ENCODE results near the gene FRMD3. TPM values are rescaled to one million over a fixed set of nuclear protein-coding genes. Genes with fewer than 3 reads are reported as not detected.

Gene FRMD3
- total RNA-seq, 1 experiment from 2014 or later, result 1.4 TPM

GRCh38 chr9:83574482-83574881 lies 36.3 kb upstream of the FRMD3 start:
- ChIA-PET CTCF (interaction anchor here (0.6 to 1.6 kb wide), 3 partner anchors 36 to 1685 kb away, joined by 5 to 7 read pairs (median 5); partner anchors contain the start of gene FRMD3), POLR2A (no interaction called here)
- no peak overlapping the region for H3K4me3 Mint-ChIP-seq
- H3K36me3 Mint-ChIP-seq, result peaks cover 5% of the 10 kb centered on the region; the same call in 1 of the 2 replicates
- no peak for DNase-seq (ENCODE audit: low spot score)
- H3K4me1 Mint-ChIP-seq, result no peaks in the 10 kb centered on the region
- peaks cover 19% of the 10 kb centered on the region for H3K9me3 Mint-ChIP-seq
- no peaks in the 10 kb centered on the region for H3K27me3 Mint-ChIP-seq (ENCODE audit: low read depth)
- no peak overlapping the region for H3K27ac Mint-ChIP-seq
- ATAC-seq, result no peak
- no peak for TF ChIP-seq HMGA2 (CRISPR knock-in tag; IDR thresholded peaks at IDR 0.05)
- TF ChIP-seq ZNF219 (CRISPR knock-in tag; IDR thresholded peaks at IDR 0.05; ENCODE audit: borderline replicate concordance), result no peak
- no peak for TF ChIP-seq NR2C2 (CRISPR knock-in tag; IDR thresholded peaks at IDR 0.05)
- TF ChIP-seq SMAD4 (CRISPR knock-in tag; IDR thresholded peaks at IDR 0.05), result no peak
- no peak for TF ChIP-seq ATF3 (CRISPR knock-in tag; conservative IDR thresholded peaks at IDR 0.05)
- TF ChIP-seq SOX15 (CRISPR knock-in tag; IDR thresholded peaks at IDR 0.05), result no peak
- no peak for TF ChIP-seq ATF2 (CRISPR knock-in tag; IDR thresholded peaks at IDR 0.05; ENCODE audit: borderline replicate concordance, low read depth)
- TF ChIP-seq ZNF396 (CRISPR knock-in tag; IDR thresholded peaks at IDR 0.05; ENCODE audit: borderline replicate concordance), result no peak
- no peak for TF ChIP-seq ZSCAN18 (CRISPR knock-in tag; IDR thresholded peaks at IDR 0.05)
- TF ChIP-seq FOXJ3 (CRISPR knock-in tag; IDR thresholded peaks at IDR 0.05; ENCODE audit: borderline replicate concordance), result no peak
- TF ChIP-seq NFYB (CRISPR knock-in tag; conservative IDR thresholded peaks at IDR 0.05; ENCODE audit: low read depth), result no peak
- no peak for TF ChIP-seq HMGXB4 (CRISPR knock-in tag; IDR thresholded peaks at IDR 0.05)

DNA sequence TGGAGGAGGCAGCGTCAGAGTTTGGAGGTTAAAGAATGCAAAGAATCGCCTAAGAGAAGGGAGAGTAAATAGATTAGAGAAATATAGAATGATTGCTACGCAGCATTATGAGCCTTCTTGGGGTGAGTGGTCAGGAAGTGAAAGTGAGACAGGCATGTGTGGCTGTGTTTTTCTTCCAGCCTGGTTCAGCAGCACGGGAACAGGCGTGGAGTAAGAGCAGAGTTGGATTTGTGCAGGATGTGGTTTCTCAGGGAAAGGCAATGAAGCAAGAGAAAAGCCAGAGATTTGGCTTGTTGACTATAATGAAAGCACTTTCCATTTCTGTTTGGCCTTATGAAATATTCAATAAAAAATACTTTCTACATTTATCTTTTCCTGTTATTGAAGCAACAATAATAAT lies 34.3 kb upstream of the FRMD3 start:
- Mint-ChIP-seq H3K27me3 (ENCODE audit: low read depth) (no peaks in the 10 kb centered on the region), H3K9me3 (peaks cover 12% of the 10 kb centered on the region), H3K4me1 (no peaks in the 10 kb centered on the region), H3K36me3 (peaks cover 4% of the 10 kb centered on the region), H3K27ac (no peak overlapping the region), H3K4me3 (no peak overlapping the region)
- POLR2A ChIA-PET, result no interaction called here
- ATAC-seq, result no peak
- no peak for DNase-seq (ENCODE audit: low spot score)
- CTCF ChIA-PET, result no interaction called here
- TF ChIP-seq NR1H2 (CRISPR knock-in tag; IDR thresholded peaks at IDR 0.05) (no peak), FOXJ3 (CRISPR knock-in tag; IDR thresholded peaks at IDR 0.05; ENCODE audit: borderline replicate concordance) (no peak), NFYB (CRISPR knock-in tag; conservative IDR thresholded peaks at IDR 0.05; ENCODE audit: low read depth) (no peak), ZNF281 (CRISPR knock-in tag; IDR thresholded peaks at IDR 0.05) (no peak), RELA (CRISPR knock-in tag; IDR thresholded peaks at IDR 0.05; ENCODE audit: borderline replicate concordance) (no peak), MXD4 (CRISPR knock-in tag; IDR thresholded peaks at IDR 0.05; ENCODE audit: borderline replicate concordance) (no peak), CTCF (IDR thresholded peaks at IDR 0.05) (no peak), PREB (CRISPR knock-in tag; IDR thresholded peaks at IDR 0.05; ENCODE audit: borderline replicate concordance) (no peak), ESRRA (CRISPR knock-in tag; IDR thresholded peaks at IDR 0.05; ENCODE audit: borderline replicate concordance) (no peak)
- TF ChIP-seq, protein P1, sequence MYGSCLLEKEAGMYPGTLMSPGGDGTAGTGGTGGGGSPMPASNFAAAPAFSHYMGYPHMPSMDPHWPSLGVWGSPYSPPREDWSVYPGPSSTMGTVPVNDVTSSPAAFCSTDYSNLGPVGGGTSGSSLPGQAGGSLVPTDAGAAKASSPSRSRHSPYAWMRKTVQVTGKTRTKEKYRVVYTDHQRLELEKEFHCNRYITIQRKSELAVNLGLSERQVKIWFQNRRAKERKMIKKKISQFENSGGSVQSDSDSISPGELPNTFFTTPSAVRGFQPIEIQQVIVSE (CRISPR knock-in tag; IDR thresholded peaks at IDR 0.05; ENCODE audit: borderline replicate concordance), result no peak
- TF ChIP-seq, protein P2, sequence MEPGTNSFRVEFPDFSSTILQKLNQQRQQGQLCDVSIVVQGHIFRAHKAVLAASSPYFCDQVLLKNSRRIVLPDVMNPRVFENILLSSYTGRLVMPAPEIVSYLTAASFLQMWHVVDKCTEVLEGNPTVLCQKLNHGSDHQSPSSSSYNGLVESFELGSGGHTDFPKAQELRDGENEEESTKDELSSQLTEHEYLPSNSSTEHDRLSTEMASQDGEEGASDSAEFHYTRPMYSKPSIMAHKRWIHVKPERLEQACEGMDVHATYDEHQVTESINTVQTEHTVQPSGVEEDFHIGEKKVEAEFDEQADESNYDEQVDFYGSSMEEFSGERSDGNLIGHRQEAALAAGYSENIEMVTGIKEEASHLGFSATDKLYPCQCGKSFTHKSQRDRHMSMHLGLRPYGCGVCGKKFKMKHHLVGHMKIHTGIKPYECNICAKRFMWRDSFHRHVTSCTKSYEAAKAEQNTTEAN (CRISPR knock-in tag; IDR thresholded peaks at IDR 0.05), result no peak

All from WTC11 (cell line).